Fibroblast of pulmonary artery (primary cell): ENCODE results near the gene POLR2L.
A peak's percentile ranks its signal among the peaks of the same experiment; 100 is the strongest.

ENCODE experiments used
- DNase-seq: peaks from one replicate; pipeline ENCODE4 v3.0.0-alpha.2; 2010; ENCODE audit warnings: low read depth
- H3K4me3 ChIP-seq: replicated peaks from 2 replicates; pipeline ENCODE4 v1.5.1; 2011; ENCODE audit warnings: low read depth, mild to moderate bottlenecking, control low read depth, low read length, moderate library complexity
- CTCF ChIP-seq: IDR thresholded peaks from 2 replicates; pipeline ENCODE4 v1.5.1; 2011; ENCODE audit warnings: mild to moderate bottlenecking, control low read depth, low read length, inconsistent platforms; ENCODE audit errors: missing control alignments

Gene POLR2L

GRCh38 chr11:804599-804964 is 37.7 kb downstream of the POLR2L start:
- TF ChIP-seq CTCF, result no peak
- no peak for DNase-seq
- peak overlapping the region; percentile 58 for H3K4me3 ChIP-seq

- no peak for DNase-seq
- peak overlapping the region; percentile 58 for H3K4me3 ChIP-seq
- TF ChIP-seq CTCF, result no peak
These were observed 38.3 kb downstream of the POLR2L start for GRCh38 chr11:803770-804598.

GRCh38 chr11:803467-803742 is 38.9 kb downstream of the POLR2L start:
- DNase-seq, result no peak
- TF ChIP-seq CTCF, result no peak
- no peak overlapping the region for H3K4me3 ChIP-seq

DNA sequence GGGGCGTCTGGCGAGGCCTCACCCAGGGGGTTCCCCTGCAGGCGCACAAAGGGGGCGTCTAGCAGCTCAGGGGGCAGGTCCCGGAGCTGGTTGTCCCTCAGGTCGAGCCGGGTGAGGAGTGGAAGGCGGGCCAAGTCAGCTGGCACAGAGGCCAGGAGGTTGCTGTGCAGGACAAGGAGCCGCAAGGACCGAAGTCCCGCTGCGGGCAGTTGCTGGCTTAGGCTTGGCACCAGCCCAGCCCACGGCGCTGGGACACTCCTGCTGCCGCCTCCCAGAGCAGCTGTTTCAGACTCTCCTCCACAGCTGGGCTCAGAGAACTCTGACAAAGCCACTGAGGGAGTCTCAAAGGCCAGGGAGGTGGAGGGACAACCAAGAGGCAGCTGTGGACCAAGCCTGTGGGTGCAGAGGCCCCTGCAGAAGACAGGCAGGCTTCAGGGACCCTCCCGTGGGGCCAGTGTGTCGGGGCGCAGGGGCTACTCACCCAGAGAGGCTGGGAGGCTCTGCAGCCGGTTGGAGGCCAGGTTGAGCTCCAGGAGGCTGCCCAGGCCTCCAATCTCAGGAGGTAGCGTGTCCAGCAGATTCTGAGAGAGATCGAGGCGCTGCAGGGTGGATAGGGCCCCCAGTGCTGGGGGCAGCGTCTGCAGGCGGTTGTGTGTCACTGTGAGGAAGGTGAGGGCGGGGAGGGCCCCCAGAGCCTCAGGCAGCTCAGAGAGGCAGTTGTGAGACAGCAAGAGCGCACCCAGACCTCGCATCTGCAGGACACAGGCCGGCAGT is 39.4 kb downstream of the POLR2L start:
- DNase-seq, result no peak
- TF ChIP-seq CTCF, result no peak
- H3K4me3 ChIP-seq, result no peak overlapping the region

GRCh38 chr11:802018-802617 is 40.2 kb downstream of the POLR2L start:
- TF ChIP-seq CTCF, result no peak
- H3K4me3 ChIP-seq, result no peak overlapping the region
- no peak for DNase-seq

- H3K4me3 ChIP-seq, result no peak overlapping the region
- TF ChIP-seq CTCF, result no peak
- no peak for DNase-seq
These were observed 41.1 kb downstream of the POLR2L start for GRCh38 chr11:801097-801780.
